Measurements from ENCODE around the gene TNS4.
A peak's percentile ranks its signal among the peaks of the same experiment; 100 is the strongest.

TNS4 gene

DNA sequence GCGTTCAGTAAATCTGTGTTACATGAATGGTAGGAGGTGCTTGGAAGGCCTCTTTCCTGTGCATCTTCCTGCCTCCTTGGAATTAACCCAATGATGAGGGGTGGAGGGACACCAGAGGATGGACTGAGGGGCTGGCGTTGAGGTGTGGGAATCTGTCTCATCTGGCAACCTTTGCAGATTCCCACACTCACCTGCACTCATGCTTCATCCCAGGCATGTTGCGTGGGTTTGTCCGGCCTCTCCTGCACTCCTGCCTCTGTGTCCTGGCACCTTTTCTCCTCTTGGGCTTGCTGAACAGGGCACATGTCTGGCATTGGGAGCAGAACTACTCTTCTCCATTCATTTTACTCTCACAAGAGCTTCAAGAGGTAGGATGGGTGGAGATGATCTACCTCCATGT, 61.3 kb downstream of the TNS4 start:
- no peak for DNase-seq (ENCODE audit: low read depth in 2 of 2)
- no peak overlapping the region for H3K4me3 ChIP-seq (replicated peaks in 1 of 2; ENCODE audit: low read depth in 2 of 2, low read length in 2 of 2)
- TF ChIP-seq CTCF (IDR thresholded peaks at IDR 0.05; ENCODE audit: low read depth, low read length) = no peak

GRCh38 chr17:40437095-40437732, 64.2 kb downstream of the TNS4 start:
- no peak overlapping the region for H3K4me3 ChIP-seq (replicated peaks in 1 of 2; ENCODE audit: low read depth in 2 of 2, low read length in 2 of 2)
- peak; percentile 37 to 39 for DNase-seq (ENCODE audit: low read depth in 2 of 2)
- no peak for TF ChIP-seq CTCF (IDR thresholded peaks at IDR 0.05; ENCODE audit: low read depth, low read length)

DNA sequence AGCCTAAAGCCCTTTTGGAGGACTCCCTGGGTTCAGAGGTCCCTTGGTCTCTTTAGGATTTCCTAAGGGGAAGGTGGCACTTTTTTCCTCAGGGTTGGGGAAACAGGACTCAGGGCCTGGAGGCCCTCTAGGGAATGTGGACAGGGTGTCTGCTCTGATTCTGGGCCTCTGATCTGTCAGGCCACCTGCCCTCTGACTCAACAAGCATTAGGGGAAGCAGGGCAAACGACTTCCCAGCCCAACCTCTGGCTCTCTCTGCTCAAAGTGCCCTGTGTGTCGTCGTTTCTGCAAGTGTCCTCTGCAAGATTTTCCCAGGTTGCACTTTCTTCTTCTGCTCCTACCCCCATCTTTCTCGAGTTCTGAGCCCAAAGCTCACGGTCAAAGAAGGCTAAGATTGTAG, 64.8 kb downstream of the TNS4 start:
- H3K4me3 ChIP-seq (replicated peaks in 1 of 2; ENCODE audit: low read depth in 2 of 2, low read length in 2 of 2) = no peak overlapping the region
- DNase-seq (ENCODE audit: low read depth in 2 of 2) = no peak
- TF ChIP-seq CTCF (IDR thresholded peaks at IDR 0.05; ENCODE audit: low read depth, low read length) = no peak

GRCh38 chr17:40433551-40434415, 67.6 kb downstream of the TNS4 start:
- H3K4me3 ChIP-seq (replicated peaks in 1 of 2; ENCODE audit: low read depth in 2 of 2, low read length in 2 of 2) = no peak overlapping the region
- TF ChIP-seq CTCF (IDR thresholded peaks at IDR 0.05; ENCODE audit: low read depth, low read length) = peak; percentile 57
- peak; percentile 28 to 29 for DNase-seq (ENCODE audit: low read depth in 2 of 2)

- no peak for TF ChIP-seq CTCF (IDR thresholded peaks at IDR 0.05; ENCODE audit: low read depth, low read length)
- no peak overlapping the region for H3K4me3 ChIP-seq (replicated peaks in 1 of 2; ENCODE audit: low read depth in 2 of 2, low read length in 2 of 2)
- DNase-seq (ENCODE audit: low read depth in 2 of 2) = peak; percentile 49 to 63
Measured at GRCh38 chr17:40432864-40433528, 68.4 kb downstream of the TNS4 start.

DNA sequence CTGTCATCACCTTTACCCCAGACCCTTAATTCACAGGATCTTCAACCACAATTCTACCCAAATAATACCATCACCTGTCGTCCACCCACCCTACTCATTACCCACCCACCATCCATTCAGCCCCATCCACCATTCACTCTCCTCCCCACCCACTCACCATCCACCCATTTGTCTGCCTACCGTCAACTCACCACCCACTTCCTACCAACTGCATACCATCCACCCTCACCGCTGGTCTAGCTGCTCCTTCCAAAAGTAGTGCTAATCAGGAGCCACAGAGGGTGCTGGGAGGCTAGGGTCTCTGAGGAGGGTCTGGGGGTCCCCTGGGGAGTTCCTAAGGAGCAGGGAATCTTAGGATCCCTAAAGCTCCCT, 70.2 kb downstream of the TNS4 start:
- no peak overlapping the region for H3K4me3 ChIP-seq (replicated peaks in 1 of 2; ENCODE audit: low read depth in 2 of 2, low read length in 2 of 2)

More for the DNA sequence above, 70.2 kb downstream of the TNS4 start:
- no peak for TF ChIP-seq CTCF (IDR thresholded peaks at IDR 0.05; ENCODE audit: low read depth, low read length)
- no peak for DNase-seq (ENCODE audit: low read depth in 2 of 2)

Measured in cardiac fibroblast (primary cell).